DOHH2 (cell line): ENCODE measurements around the gene SLC2A13.

Experiments
- H3F3A ChIP-seq: fragments of 200-600 bp; sonication (generic), shearing (Covaris generic); 2 replicates; pipeline ENCODE4 v1.6.0; 2016; ENCODE audit warnings: antibody characterized with exemption, mild to moderate bottlenecking; ENCODE audit not compliant: control insufficient read depth, insufficient read depth
- H3K27ac ChIP-seq: fragments of 200-600 bp; sonication (generic); 2 replicates; pipeline ENCODE4 v1.5.1; 2014; ENCODE audit warnings: low read depth, mild to moderate bottlenecking, low read length, moderate library complexity
- H3K27me3 ChIP-seq: fragments of 200-600 bp; sonication (generic); 2 replicates; pipeline ENCODE4 v1.6.1; 2014; ENCODE audit warnings: mild to moderate bottlenecking, low read length, mixed read lengths; ENCODE audit not compliant: control insufficient read depth
- H3K36me3 ChIP-seq: fragments of 200-600 bp; sonication (generic); 2 replicates; pipeline ENCODE4 v1.6.1; 2014; ENCODE audit warnings: mild to moderate bottlenecking, low read length, moderate library complexity, mixed read lengths; ENCODE audit not compliant: control insufficient read depth
- H3K4me1 ChIP-seq: fragments of 200-600 bp; sonication (generic); 2 replicates; pipeline ENCODE4 v1.6.1; 2014; ENCODE audit warnings: mild to moderate bottlenecking, low read length, mixed read lengths; ENCODE audit not compliant: control insufficient read depth
- H3K4me2 ChIP-seq: fragments of 200-600 bp; sonication (generic); 2 replicates; pipeline ENCODE4 v1.6.0; 2014; ENCODE audit warnings: mild to moderate bottlenecking, low read length, moderate library complexity
- H3K4me3 ChIP-seq: fragments of 200-600 bp; sonication (generic); 2 replicates; pipeline ENCODE4 v1.5.1; 2014; ENCODE audit warnings: mild to moderate bottlenecking, low read length, mixed read lengths
- H3K79me2 ChIP-seq: fragments of 200-600 bp; sonication (generic); 2 replicates; pipeline ENCODE4 v1.6.1; 2014; ENCODE audit warnings: mild to moderate bottlenecking, low read length, mixed read lengths; ENCODE audit not compliant: control insufficient read depth
- H3K9me2 ChIP-seq: fragments of 200-600 bp; sonication (generic); replicated peaks from 2 replicates; pipeline ENCODE4 v1.6.1; 2014; ENCODE audit warnings: mild to moderate bottlenecking, low read length, mixed read lengths; ENCODE audit not compliant: control insufficient read depth
- H3K9me3 ChIP-seq: fragments of 200-600 bp; sonication (generic); 2 replicates; pipeline ENCODE4 v1.6.1; 2014; ENCODE audit warnings: antibody characterized with exemption, low read length, mixed read lengths; ENCODE audit not compliant: control insufficient read depth, insufficient read depth
- H4K20me1 ChIP-seq: fragments of 200-600 bp; sonication (generic); 2 replicates; pipeline ENCODE4 v1.6.0; 2014; ENCODE audit warnings: low read depth, mild to moderate bottlenecking, antibody characterized with exemption, low read length, moderate library complexity; ENCODE audit not compliant: control insufficient read depth, insufficient read depth
- CTCF ChIP-seq: fragments of 200-600 bp; sonication (generic); IDR thresholded peaks from one replicate; pipeline ENCODE4 v1.5.1; 2014; ENCODE audit warnings: antibody characterized with exemption, mild to moderate bottlenecking, low read depth, low read length; ENCODE audit not compliant: poor library complexity, severe bottlenecking
- EZH2phosphoT487 ChIP-seq: fragments of 200-600 bp; sonication (generic); IDR thresholded peaks from 2 replicates; pipeline ENCODE4 v1.6.1; 2017; ENCODE audit warnings: borderline replicate concordance, mild to moderate bottlenecking, antibody characterized with exemption, low read length, moderate library complexity, mixed read lengths

The SLC2A13 gene

GRCh38 chr12:40022850-40023249 is 83.0 kb downstream of the SLC2A13 start:
- Histone ChIP-seq H4K20me1 (no peaks in the 10 kb centered on the region), H3K9me3 (no peaks in the 10 kb centered on the region), H3K9me2 (no peaks in the 10 kb centered on the region), H3K4me2 (no peak overlapping the region), H3K79me2 (no peaks in the 10 kb centered on the region), H3K36me3 (no peaks in the 10 kb centered on the region), H3K27ac (no peak overlapping the region), H3K27me3 (no peaks in the 10 kb centered on the region), H3K4me3 (no peak overlapping the region), H3K4me1 (no peaks in the 10 kb centered on the region), H3F3A (no peaks in the 10 kb centered on the region)
- TF ChIP-seq EZH2phosphoT487 (no peak), CTCF (no peak)

GRCh38 chr12:40020261-40020691 is 85.6 kb downstream of the SLC2A13 start:
- H3K9me2 ChIP-seq: no peaks in the 10 kb centered on the region
- no peaks in the 10 kb centered on the region for H3K9me3 ChIP-seq
- H3K27me3 ChIP-seq: no peaks in the 10 kb centered on the region
- H3K4me3 ChIP-seq: no peak overlapping the region
- TF ChIP-seq EZH2phosphoT487 (no peak), CTCF (no peak)
- H3K79me2 ChIP-seq: no peaks in the 10 kb centered on the region
- no peak overlapping the region for H3K27ac ChIP-seq
- no peaks in the 10 kb centered on the region for H3F3A ChIP-seq
- H4K20me1 ChIP-seq: no peaks in the 10 kb centered on the region
- no peak overlapping the region for H3K4me2 ChIP-seq
- no peaks in the 10 kb centered on the region for H3K4me1 ChIP-seq
- no peaks in the 10 kb centered on the region for H3K36me3 ChIP-seq

- Histone ChIP-seq H3K27me3 (no peaks in the 10 kb centered on the region), H4K20me1 (no peaks in the 10 kb centered on the region), H3K9me3 (no peaks in the 10 kb centered on the region), H3K36me3 (no peaks in the 10 kb centered on the region), H3K27ac (no peak overlapping the region), H3F3A (no peaks in the 10 kb centered on the region), H3K79me2 (no peaks in the 10 kb centered on the region), H3K4me3 (no peak overlapping the region), H3K4me2 (no peak overlapping the region), H3K9me2 (no peaks in the 10 kb centered on the region), H3K4me1 (no peaks in the 10 kb centered on the region)
- TF ChIP-seq EZH2phosphoT487: no peak
- no peak for TF ChIP-seq CTCF
Measured at GRCh38 chr12:40017488-40017887, 88.4 kb downstream of the SLC2A13 start.

GRCh38 chr12:40016980-40017379 is 88.9 kb downstream of the SLC2A13 start:
- Histone ChIP-seq H3K27ac (no peak overlapping the region), H3K4me3 (no peak overlapping the region), H3K79me2 (no peaks in the 10 kb centered on the region), H3K4me2 (no peak overlapping the region), H3K27me3 (no peaks in the 10 kb centered on the region), H4K20me1 (no peaks in the 10 kb centered on the region), H3K36me3 (no peaks in the 10 kb centered on the region), H3K9me2 (no peaks in the 10 kb centered on the region), H3K9me3 (no peaks in the 10 kb centered on the region), H3F3A (no peaks in the 10 kb centered on the region), H3K4me1 (no peaks in the 10 kb centered on the region)
- TF ChIP-seq EZH2phosphoT487 (no peak), CTCF (no peak)
